Endothelial cell of umbilical vein (primary cell): ENCODE results near the gene ATXN1.

Experiments used
- CTCF ChIP-seq, 2 donors: IDR thresholded peaks; 1 replicate in 1 of 2; 2 replicates in 1 of 2; pipeline ENCODE4 v1.5.1; 2011; ENCODE audit warnings: low read length in 2 of 2, mild to moderate bottlenecking in 2 of 2, moderate library complexity in 2 of 2, control low read depth in 1 of 2, inconsistent platforms in 1 of 2, low read depth in 1 of 2; ENCODE audit not compliant: insufficient read depth in 1 of 2; ENCODE audit errors: extremely low read depth in 1 of 2
- EZH2 ChIP-seq: IDR thresholded peaks from 2 replicates; pipeline ENCODE4 v1.6.1; 2012; ENCODE audit warnings: borderline replicate concordance, low read depth, mild to moderate bottlenecking, moderate library complexity, low read length, inconsistent platforms; ENCODE audit not compliant: severe bottlenecking
- FOS ChIP-seq: IDR thresholded peaks from 2 replicates; pipeline ENCODE4 v1.6.1; 2011; ENCODE audit warnings: mild to moderate bottlenecking, low read length, moderate library complexity, borderline replicate concordance; ENCODE audit not compliant: insufficient read depth
- GATA2 ChIP-seq: IDR thresholded peaks from 2 replicates; pipeline ENCODE4 v1.7.0; 2011; ENCODE audit warnings: low read depth, mild to moderate bottlenecking, moderate library complexity, mixed read lengths, low read length; ENCODE audit not compliant: insufficient read length, insufficient read depth
- MAX ChIP-seq: IDR thresholded peaks from 2 replicates; pipeline ENCODE4 v1.6.1; 2011; ENCODE audit not compliant: insufficient read depth, insufficient read length
- MYC ChIP-seq: IDR thresholded peaks from one replicate; pipeline ENCODE4 v1.6.1; 2011; ENCODE audit warnings: mild to moderate bottlenecking, low read depth, low read length
- POLR2A ChIP-seq: IDR thresholded peaks from 2 replicates; pipeline ENCODE4 v1.6.1; 2012; ENCODE audit warnings: low read depth, mild to moderate bottlenecking, control low read depth, low read length
- POLR2AphosphoS5 ChIP-seq: IDR thresholded peaks from 2 replicates; pipeline ENCODE4 v1.6.1; 2012; ENCODE audit warnings: low read depth, mild to moderate bottlenecking, control low read depth, low read length, moderate library complexity; ENCODE audit not compliant: insufficient read depth

GRCh38 chr6:16362296-16362695 lies 399.0 kb downstream of the ATXN1 start:
- TF ChIP-seq CTCF (IDR thresholded peaks at IDR 0.05; ENCODE audit: extremely low read depth in 1 of 2, insufficient read depth in 1 of 2, low read depth in 1 of 2, low read length in 2 of 2): no peak
- no peak for TF ChIP-seq FOS
- no peak for TF ChIP-seq MYC
- no peak for TF ChIP-seq EZH2
- TF ChIP-seq POLR2AphosphoS5: no peak
- no peak for TF ChIP-seq POLR2A
- TF ChIP-seq GATA2: no peak
- TF ChIP-seq MAX: no peak
